SK-MEL-5 (cell line): Measurements from ENCODE around the gene FASN. TPM values are rescaled to one million over a fixed set of nuclear protein-coding genes. Genes with fewer than 3 reads are reported as not detected.

Source experiments
- DNase-seq: peaks from one replicate; pipeline ENCODE4 v3.0.0-alpha.2; 2016; ENCODE audit warnings: low read depth, low spot score
- in situ Hi-C: cut with HindIII; loops from 2 replicates; pipeline ENCODE4 v1.10.0; 2016; ENCODE audit warnings: low sequenced_read_pairs, high pct_unique_total_duplicates, low pct_unique_long_range_greater_than_20kb
- total RNA-seq: library from RNA; depleted of rRNA; stranded (reverse); fragments of >200 nt; shearing (Covaris generic); gene quantifications from 2 replicates; pipeline ENCODE4 v1.2.3, GENCODE V29; 2014; rRNA removed

The FASN gene
- total RNA-seq, 1 experiment from 2014 or later, result 147 TPM

DNA sequence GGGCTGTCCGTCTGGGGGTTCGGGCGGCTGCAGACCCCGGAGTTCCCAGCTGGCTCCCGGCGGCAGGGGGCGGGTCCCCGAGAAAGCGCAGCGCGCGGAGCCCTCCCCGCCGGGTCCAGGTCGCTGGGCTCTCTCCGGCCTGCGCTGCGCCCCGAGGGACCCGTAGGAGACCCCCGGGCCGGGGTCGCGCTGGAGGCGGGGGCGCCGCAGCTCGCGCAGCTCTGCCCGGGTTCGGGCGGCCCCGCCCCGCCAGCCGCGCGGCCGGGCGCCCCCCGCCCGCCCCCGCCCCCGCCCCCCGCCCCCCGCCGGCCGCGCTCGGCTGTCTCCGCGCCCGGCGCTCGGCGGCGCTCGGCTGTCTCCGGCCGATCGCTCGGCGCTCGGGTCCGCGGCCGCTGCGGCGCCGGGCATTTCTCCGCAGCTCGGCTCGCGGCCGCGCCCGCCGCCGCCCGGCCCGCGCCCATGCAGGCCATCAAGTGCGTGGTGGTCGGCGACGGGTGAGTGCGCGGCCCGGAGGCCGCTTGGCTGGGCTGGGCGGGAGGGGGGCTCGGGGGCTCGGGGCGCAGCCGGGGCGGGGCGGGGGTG lies 66.6 kb downstream of the FASN start, which contains the start of gene RAC3:
RAC3 (plus strand) TSS at position 376 of the 582 bp plus-strand sequence; CDS start at position 460, 84 bp downstream.
- in situ Hi-C loops, result loop anchor here (10.0 kb wide), 1 partner anchor 103 kb away; no protein-coding TSS in a partner anchor
- DNase-seq, result peak; percentile 58

DNA sequence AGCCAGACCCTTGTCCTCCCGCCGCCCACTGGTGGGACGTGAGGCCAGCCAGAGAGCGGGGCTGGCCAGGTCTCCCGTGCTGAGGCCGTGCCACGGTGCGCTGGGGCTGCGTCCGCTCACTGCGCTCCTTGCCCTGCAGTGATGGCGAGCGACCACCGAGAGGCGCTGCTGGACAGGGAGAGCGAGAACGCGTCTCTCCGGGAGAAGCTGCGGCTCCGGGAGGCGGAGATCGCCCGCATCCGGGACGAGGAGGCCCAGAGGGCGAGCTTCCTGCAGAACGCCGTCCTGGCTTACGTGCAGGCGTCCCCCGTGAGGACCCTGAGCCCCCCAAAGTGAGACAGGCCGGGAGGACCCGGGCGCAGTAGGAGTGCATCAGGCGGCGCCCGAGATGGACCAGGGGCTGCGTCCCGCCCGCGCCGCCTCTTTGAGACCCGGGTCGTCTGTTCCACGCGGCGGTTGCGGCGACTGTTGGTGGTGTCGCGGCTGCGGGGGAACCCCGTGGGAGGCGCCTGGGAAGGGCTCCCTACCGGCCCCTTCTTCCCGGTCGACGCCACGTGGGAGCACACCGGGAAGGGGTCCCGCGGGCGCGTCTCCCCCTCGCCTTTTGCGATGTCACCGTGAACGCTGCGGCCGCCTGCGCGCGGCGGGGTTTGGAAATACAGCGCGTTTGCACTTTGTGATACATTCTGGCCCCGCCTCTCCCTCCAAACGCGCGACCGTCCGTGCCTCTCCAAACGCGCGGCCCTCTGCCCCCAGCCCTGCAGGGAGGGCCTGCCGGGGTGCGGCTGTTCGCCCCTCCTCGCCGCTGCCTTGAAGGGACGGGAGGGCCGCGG lies 67.3 kb downstream of the FASN start:
- peak; percentile 91 for DNase-seq
- in situ Hi-C loops, result loop anchor here (10.0 kb wide), 1 partner anchor 104 kb away; no protein-coding TSS in a partner anchor

DNA sequence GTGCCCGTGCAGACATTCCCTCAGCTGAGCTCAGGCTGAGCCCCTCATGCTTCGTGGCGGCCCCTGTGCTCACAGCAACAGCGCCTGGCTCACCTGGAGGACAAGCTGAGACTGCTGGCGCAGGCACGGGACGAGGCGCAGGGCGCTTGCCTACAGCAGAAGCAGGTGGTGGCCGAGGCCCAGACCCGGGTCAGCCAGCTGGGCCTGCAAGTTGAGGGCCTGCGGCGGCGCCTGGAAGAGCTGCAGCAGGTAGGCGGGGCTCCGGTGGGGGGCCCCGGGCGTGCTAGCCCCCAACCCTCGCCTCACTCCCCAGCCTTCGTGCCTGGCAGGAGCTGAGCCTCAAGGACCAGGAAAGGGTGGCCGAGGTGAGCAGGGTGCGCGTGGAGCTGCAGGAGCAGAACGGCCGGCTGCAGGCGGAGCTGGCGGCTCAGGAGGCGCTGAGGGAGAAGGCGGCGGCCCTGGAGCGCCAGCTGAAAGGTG lies 68.0 kb downstream of the FASN start:
- in situ Hi-C loops, result loop anchor here (10.0 kb wide), 1 partner anchor 105 kb away; no protein-coding TSS in a partner anchor
- no peak for DNase-seq

DNA sequence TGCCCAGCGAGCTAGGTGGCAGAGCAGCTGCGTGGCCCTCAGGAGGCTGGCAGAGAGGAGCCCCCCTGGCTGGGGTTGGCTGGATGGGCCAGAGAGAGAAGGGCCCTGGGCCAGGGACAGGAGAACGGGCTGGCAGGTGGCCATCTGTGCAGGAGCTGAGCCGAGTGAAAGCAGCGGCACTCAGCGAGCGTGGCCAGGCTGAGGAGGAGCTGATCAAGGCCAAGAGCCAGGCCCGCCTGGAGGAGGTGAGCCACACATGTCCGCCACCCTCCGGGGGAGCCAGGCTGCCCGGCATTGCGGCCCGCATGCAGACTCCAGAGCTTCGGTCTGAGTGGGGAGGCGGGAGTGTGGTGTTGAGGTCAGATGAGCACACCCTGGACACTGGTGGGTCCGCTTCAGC lies 68.6 kb downstream of the FASN start:
- in situ Hi-C loops, result no loop called here
- DNase-seq, result no peak

DNA sequence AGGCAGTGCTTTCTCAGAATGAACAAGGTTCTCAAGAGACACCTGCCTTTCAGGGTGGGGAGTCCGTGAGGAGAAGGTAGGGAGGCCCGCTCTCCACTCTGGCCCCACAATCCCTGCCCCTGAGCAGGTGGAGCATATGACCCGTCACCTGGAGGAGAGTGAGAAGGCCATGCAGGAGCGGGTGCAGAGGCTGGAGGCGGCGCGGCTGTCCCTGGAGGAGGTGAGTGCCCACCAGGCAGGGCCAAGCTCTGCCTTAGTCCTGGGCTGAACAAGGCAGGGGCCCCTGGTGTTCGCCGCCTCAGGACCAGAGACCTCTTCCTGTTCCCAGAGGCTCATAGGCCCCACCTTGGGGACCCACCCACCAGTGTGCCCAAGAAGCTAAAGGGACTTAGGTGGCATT lies 69.1 kb downstream of the FASN start:
- DNase-seq, result no peak
- in situ Hi-C loops, result no loop called here

Other genes starting within 250 kb of the FASN start
- 1,826 and 1,949 TPM in 2 replicates for gene P4HB, start 237.7 kb downstream of the FASN start, total RNA-seq
- 288 and 306 TPM in 2 replicates for gene ARHGDIA, start 226.9 kb downstream of the FASN start, total RNA-seq
- 245 and 252 TPM in 2 replicates for gene ALYREF, start 206.7 kb downstream of the FASN start, total RNA-seq
- 315 and 336 TPM in 2 replicates for gene ANAPC11, start 206.5 kb downstream of the FASN start, total RNA-seq
- 0.08 and 0.34 TPM in 2 replicates for gene NPB, start 196.0 kb downstream of the FASN start, total RNA-seq
- gene PCYT2, start 186.8 kb downstream of the FASN start, total RNA-seq, result 86.6 and 105 TPM in 2 replicates
- 23.6 and 24.7 TPM in 2 replicates for gene SIRT7, start 180.1 kb downstream of the FASN start, total RNA-seq
- gene MAFG, start 170.5 kb downstream of the FASN start, total RNA-seq, result 73.1 and 73.9 TPM in 2 replicates
- 335 and 351 TPM in 2 replicates for gene PYCR1, start 160.9 kb downstream of the FASN start, total RNA-seq
- gene MYADML2, start 151.0 kb downstream of the FASN start, total RNA-seq, result not detected in 2 replicates
- gene NOTUM, start 137.0 kb downstream of the FASN start, total RNA-seq, result 3.0 TPM in 2 replicates
- gene ASPSCR1, start 120.6 kb downstream of the FASN start, total RNA-seq, result 80.5 and 81.9 TPM in 2 replicates
- 130 and 134 TPM in 2 replicates for gene CENPX, start 75.4 kb downstream of the FASN start, total RNA-seq
- gene LRRC45, start 74.9 kb downstream of the FASN start, total RNA-seq, result 33.7 and 40.4 TPM in 2 replicates
- gene RAC3, start 66.6 kb downstream of the FASN start, total RNA-seq, result 38.0 and 45.8 TPM in 2 replicates
- 120 and 129 TPM in 2 replicates for gene DCXR, start 60.5 kb downstream of the FASN start, total RNA-seq
- 29.2 and 29.3 TPM in 2 replicates for gene RFNG, start 46.4 kb downstream of the FASN start, total RNA-seq
- gene GPS1, start 46.3 kb downstream of the FASN start, total RNA-seq, result 284 and 295 TPM in 2 replicates
- 182 and 198 TPM in 2 replicates for gene DUS1L, start 32.4 kb downstream of the FASN start, total RNA-seq
- 15.7 and 17.8 TPM in 2 replicates for gene CCDC57, start 114.6 kb upstream of the FASN start, total RNA-seq
- gene SLC16A3, start 130.8 kb upstream of the FASN start, total RNA-seq, result 9.6 and 12.8 TPM in 2 replicates
- gene CSNK1D, start 175.5 kb upstream of the FASN start, total RNA-seq, result 18.0 and 23.6 TPM in 2 replicates
- not detected in 2 replicates for gene CD7, start 219.4 kb upstream of the FASN start, total RNA-seq
- 0.37 and 0.50 TPM in 2 replicates for gene SECTM1, start 235.5 kb upstream of the FASN start, total RNA-seq